DMS 273 (cell line): ENCODE measurements around the gene ARID1A.
A peak's percentile ranks its signal among the peaks of the same experiment; 100 is the strongest.

Experiments
- DNase-seq: peaks from one replicate; lab custom pipeline; 2025; ENCODE audit not compliant: unreplicated experiment; lab: John Stamatoyannopoulos, UW

Gene ARID1A

DNA sequence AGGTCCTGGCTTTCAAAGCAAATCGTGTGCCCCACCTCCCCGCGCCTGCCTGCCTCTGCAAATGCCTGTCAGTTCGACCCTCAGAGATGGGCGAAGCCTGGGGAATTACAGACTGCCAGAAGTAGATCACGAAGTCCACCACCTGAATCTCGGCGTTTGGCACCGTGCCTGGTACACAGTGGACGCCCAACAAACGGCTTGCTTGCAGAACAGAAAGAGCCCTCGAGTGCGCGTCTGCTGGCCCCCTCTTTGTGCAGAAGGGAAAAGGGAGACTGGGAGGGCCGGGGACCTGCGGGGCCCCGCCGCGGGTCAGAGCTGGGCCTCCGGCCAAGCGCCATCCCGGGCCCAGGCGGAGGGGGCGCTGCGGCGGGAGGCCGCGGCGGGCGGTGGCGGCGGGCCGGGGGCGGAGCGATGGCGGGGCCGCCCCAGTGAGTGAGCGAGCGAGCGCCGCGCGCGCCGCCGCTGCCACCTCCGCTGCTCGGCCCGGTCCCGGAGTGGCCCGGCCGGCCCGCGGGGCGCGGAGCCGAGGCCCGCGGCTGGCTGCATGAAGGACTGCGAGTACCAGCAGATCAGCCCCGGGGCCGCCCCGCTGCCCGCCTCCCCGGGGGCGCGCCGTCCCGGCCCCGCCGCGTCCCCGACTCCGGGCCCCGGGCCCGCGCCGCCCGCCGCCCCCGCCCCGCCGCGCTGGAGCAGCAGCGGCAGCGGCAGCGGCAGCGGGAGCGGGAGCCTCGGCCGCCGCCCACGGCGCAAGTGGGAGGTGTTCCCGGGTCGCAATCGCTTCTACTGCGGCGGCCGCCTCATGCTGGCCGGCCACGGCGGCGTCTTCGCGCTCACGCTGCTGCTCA lies 130.7 kb downstream of the ARID1A start, which contains the start of gene ZDHHC18:
Gene ZDHHC18, plus strand, starts transcription at position 428 of the 845 bp plus-strand sequence. Its CDS starts 117 bp downstream, at position 545.
- DNase-seq: peak; percentile 90

DNA sequence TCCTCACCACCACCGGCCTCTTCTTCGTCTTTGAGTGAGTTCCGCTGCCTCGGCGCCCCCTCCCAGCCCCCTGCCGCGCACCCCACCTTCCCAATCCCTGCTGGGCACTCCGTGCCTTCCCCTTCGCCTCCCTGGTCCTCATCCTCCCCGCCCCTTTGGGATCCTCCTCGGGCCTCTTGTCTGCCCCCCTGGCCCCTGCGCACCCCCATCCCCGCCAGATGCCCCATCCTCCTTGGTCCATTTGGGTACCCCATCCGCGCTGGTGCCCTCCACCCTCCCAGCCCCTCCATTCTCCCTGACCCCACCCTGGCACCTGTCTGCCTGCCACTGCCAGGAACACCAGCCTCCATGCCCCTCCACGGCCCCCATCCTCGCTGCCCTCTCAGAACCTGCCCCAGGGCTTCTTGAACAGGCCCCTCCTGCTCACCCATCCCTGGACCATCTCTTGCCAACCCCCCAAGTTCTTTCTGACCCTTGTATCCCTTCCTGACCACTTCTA lies 131.3 kb downstream of the ARID1A start:
- DNase-seq: no peak

DNA sequence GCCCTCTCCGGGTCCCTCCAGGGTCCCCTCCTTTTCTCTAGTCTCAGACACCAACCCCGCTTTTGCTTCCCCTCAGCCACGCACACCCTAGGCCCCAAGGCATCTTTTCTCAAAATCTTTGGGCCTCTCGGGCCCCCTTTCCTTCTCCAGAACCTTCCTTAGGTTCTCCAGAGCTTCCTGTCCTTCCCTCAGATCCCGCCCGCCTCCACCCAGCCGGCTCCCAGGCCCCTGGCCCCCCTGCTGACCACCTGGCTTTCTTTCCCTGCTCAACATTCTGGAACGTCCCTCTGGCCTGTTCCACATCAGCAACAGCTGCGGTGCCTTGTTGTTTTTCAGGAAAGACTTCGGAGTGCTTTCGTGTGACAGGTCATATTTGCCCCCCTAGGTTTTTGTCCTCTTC lies 131.8 kb downstream of the ARID1A start:
- no peak for DNase-seq

DNA sequence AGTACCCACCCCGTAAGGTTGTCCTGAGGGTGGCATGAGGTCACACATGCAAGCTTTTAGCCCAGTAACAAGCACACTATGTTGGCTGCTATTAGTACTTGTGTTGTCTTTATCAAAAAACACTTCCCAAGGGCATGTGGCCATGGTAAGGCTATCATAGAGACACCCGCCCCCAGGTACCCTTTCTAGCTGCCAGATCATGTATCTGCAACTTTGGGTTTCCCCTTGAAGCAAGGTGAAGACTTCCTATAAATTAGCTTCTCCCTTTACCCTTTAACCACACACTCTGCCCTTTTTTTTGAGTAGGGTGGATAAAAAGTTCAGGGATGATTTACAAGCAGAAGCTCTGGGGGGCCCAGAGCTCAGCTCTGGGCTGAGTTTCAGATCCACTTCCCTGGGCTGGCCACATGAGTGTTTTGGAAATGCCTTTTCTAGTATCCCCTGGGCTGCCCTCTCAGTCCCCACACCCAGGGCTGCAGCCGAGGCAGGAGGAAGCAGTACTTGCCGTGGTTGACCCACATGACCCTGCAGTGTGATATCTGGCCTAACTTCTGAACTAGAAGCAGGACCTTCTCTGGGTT lies 132.7 kb downstream of the ARID1A start:
- DNase-seq: no peak

DNA sequence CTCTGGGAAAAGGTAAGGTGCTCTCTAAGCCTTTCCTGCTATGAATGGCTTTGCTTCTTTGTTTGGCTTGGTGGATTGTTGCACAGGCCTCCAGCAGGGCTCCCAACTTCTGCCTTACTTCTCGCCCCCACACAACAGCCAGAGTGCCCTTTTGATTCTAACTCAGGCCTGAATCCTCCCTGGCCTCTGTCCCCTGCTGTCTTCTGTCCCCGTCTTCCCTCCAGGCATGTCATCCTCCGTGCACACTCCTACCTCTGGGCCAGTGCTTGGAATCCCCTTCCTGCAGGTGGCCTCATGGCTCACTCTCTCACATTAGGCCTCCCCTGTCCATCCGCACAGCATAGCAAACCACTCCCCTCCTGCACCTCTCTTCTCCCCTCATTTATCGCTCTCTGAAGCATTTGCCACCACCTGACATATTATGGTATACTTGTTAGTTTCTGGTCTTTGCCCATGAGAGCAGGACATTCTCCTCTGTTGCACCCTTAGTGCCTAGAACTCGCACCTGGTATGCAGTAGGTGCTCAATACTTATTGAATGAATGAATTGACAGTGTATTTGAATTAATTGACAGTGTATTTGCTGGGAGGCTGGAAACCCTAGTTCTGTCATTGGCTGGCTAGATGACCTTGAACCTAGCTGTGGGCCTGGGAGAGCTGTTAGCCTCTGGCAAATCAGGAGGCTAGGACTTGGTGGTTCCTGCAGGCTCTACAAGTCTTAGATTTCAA lies 133.5 kb downstream of the ARID1A start:
- no peak for DNase-seq

DNA sequence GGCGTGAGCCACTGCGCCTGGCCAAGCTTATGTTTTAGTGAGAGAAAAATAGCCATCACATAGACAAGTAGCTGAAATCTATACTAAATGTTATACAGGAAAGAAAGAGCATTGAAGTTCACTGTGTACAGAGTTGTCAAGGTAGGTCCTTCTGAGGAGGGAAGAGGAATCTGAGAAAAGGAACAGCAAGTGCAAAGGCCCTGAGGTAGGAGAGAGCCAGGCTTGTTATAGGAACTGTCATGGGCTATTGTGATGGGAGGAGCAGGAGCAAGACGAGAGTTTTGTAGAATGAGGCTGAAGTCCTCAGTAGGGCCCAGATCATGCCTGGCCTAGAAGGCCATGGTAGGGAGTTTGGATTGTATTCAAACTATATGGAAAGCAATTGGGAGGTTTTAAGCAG lies 135.2 kb downstream of the ARID1A start:
- DNase-seq: no peak
